Neuronal stem cell (in vitro differentiated cells): Measurements from ENCODE around the gene SMIM35.
"Not testable (repeated sequence)": the region's sequence is repeated elsewhere in the genome, so short reads cannot be mapped to it uniquely, and the experiment has no call there.

ENCODE experiments used
- DNase-seq: peaks from one replicate; pipeline ENCODE4 v3.0.0-alpha.2; 2013; ENCODE audit warnings: low spot score
- H2AFZ ChIP-seq: one replicate; pipeline ENCODE4 v1.6.1; 2013; ENCODE audit warnings: mild to moderate bottlenecking, low read length, inconsistent platforms
- H2AK5ac ChIP-seq: 2 replicates; pipeline ENCODE4 v1.6.1; 2013; ENCODE audit warnings: low read depth, mild to moderate bottlenecking, inconsistent platforms, low read length, moderate library complexity, mixed read lengths
- H2BK120ac ChIP-seq: 2 replicates; pipeline ENCODE4 v1.6.1; 2013; ENCODE audit warnings: low read depth, mild to moderate bottlenecking, inconsistent platforms, low read length, moderate library complexity, mixed read lengths
- H2BK12ac ChIP-seq: one replicate; pipeline ENCODE4 v1.6.1; 2013; ENCODE audit warnings: low read length, inconsistent platforms
- H2BK15ac ChIP-seq: 2 replicates; pipeline ENCODE4 v1.6.1; 2013; ENCODE audit warnings: mild to moderate bottlenecking, low read length, inconsistent platforms, mixed read lengths
- H2BK5ac ChIP-seq: one replicate; pipeline ENCODE4 v1.6.1; 2013; ENCODE audit warnings: inconsistent platforms, mild to moderate bottlenecking, low read length, moderate library complexity
- H3K14ac ChIP-seq: one replicate; pipeline ENCODE4 v1.6.1; 2013; ENCODE audit warnings: low read length, inconsistent platforms
- H3K18ac ChIP-seq: 2 replicates; pipeline ENCODE4 v1.6.1; 2013; ENCODE audit warnings: low read length, inconsistent platforms
- H3K23ac ChIP-seq: 2 replicates; pipeline ENCODE4 v1.6.1; 2013; ENCODE audit warnings: low read depth, mild to moderate bottlenecking, mixed read lengths, low read length, inconsistent platforms; ENCODE audit not compliant: poor library complexity
- H3K27ac ChIP-seq: replicated peaks from 3 replicates; pipeline ENCODE4 v1.5.1; 2013; ENCODE audit warnings: low read length, inconsistent platforms
- H3K27me3 ChIP-seq, 3 experiments: 2 replicates each; pipeline ENCODE4 v1.6.1; 2013; ENCODE audit warnings: low read length in 3 of 3, mild to moderate bottlenecking in 2 of 3, inconsistent platforms in 1 of 3, low read depth in 1 of 3, mixed read lengths in 1 of 3, moderate library complexity in 1 of 3; ENCODE audit not compliant: control insufficient read depth in 3 of 3, insufficient read depth in 3 of 3
- H3K36me3 ChIP-seq, 2 donors: replicated peaks in 1 of 2; 2 replicates each; pipeline ENCODE4 v1.6.1; 2013; ENCODE audit warnings: low read length in 2 of 2; ENCODE audit not compliant: control insufficient read depth in 2 of 2, insufficient read depth in 2 of 2
- H3K4ac ChIP-seq: 2 replicates; pipeline ENCODE4 v1.6.1; 2013; ENCODE audit warnings: inconsistent platforms, mild to moderate bottlenecking, low read length, moderate library complexity
- H3K4me1 ChIP-seq, 2 donors: 1 replicate in 1 of 2; 2 replicates in 1 of 2; pipeline ENCODE4 v1.6.1; 2013; ENCODE audit warnings: low read length in 2 of 2, low read depth in 1 of 2; ENCODE audit not compliant: control insufficient read depth in 2 of 2, insufficient read depth in 1 of 2
- H3K4me2 ChIP-seq: one replicate; pipeline ENCODE4 v1.6.1; 2013; ENCODE audit warnings: mild to moderate bottlenecking, low read length, inconsistent platforms; ENCODE audit not compliant: insufficient read depth, poor library complexity, severe bottlenecking
- H3K4me3 ChIP-seq, 2 donors: 2 replicates each; pipeline ENCODE4 v1.5.1; 2013; ENCODE audit warnings: low read length in 2 of 2, mild to moderate bottlenecking in 2 of 2, inconsistent platforms in 1 of 2, moderate library complexity in 1 of 2
- H3K79me1 ChIP-seq: one replicate; pipeline ENCODE4 v1.6.1; 2013; ENCODE audit warnings: low read depth, mild to moderate bottlenecking, inconsistent platforms, low read length, moderate library complexity
- H3K9ac ChIP-seq: one replicate; pipeline ENCODE4 v1.6.1; 2013; ENCODE audit warnings: mild to moderate bottlenecking, low read depth, low read length, inconsistent platforms; ENCODE audit not compliant: poor library complexity
- H3K9me3 ChIP-seq, 2 donors: replicated peaks in 1 of 2; 2 replicates each; pipeline versions ENCODE3 to v1.6.1; 2013; ENCODE audit warnings: low read length in 2 of 2, mild to moderate bottlenecking in 2 of 2, inconsistent platforms in 1 of 2, low read depth in 1 of 2, mixed read lengths in 1 of 2, moderate library complexity in 1 of 2; ENCODE audit not compliant: control insufficient read depth in 2 of 2, insufficient read depth in 1 of 2
- H4K8ac ChIP-seq: one replicate; pipeline ENCODE4 v1.6.1; 2013; ENCODE audit warnings: low read depth, mild to moderate bottlenecking, inconsistent platforms, low read length, moderate library complexity
- H4K91ac ChIP-seq: one replicate; pipeline ENCODE4 v1.6.1; 2013; ENCODE audit warnings: low read length, low read depth, mild to moderate bottlenecking, inconsistent platforms; ENCODE audit not compliant: poor library complexity
- WGBS, 2 donors: extraction: QIAGEN DNeasy Blood & Tissue Kit; methylation state at CpG; one replicate each; pipeline ENCODE4 v1.1.7; 2013; ENCODE audit warnings: missing lambda C conversion rate in 2 of 2, mixed read lengths in 1 of 2; ENCODE audit not compliant: insufficient read length in 2 of 2, insufficient replicate concordance in 1 of 2; ENCODE audit errors: extremely low coverage in 2 of 2; 5-methylcytosine and 5-hydroxymethylcytosine counted together

Gene SMIM35

GRCh38 chr11:118009864-118010737 is 76.7 kb downstream of the SMIM35 start:
- no peak overlapping the region for H3K4ac ChIP-seq
- no peak overlapping the region for H3K4me3 ChIP-seq
- no peak for DNase-seq
- no CpG with 5 or more reads among the region's 9 CpGs for WGBS, 2 donors
- H2BK15ac ChIP-seq: peak overlapping the region; percentile 32
- no peak overlapping the region for H4K8ac ChIP-seq
- peak overlapping the region; percentile 2 for H2BK12ac ChIP-seq
- no peaks in the 10 kb centered on the region for H3K4me1 ChIP-seq
- H3K27me3 ChIP-seq: peaks cover 0 to 15% (median 0%) of the 10 kb centered on the region in 3 experiments
- H3K18ac ChIP-seq: no peak overlapping the region
- no peaks in the 10 kb centered on the region for H3K9me3 ChIP-seq
- no peak overlapping the region for H3K23ac ChIP-seq
- no peaks in the 10 kb centered on the region for H3K79me1 ChIP-seq
- no peak overlapping the region for H2AK5ac ChIP-seq
- H3K36me3 ChIP-seq: no peaks in the 10 kb centered on the region
- H4K91ac ChIP-seq: no peak overlapping the region
- H3K27ac ChIP-seq: no peak overlapping the region
- no peak overlapping the region for H3K14ac ChIP-seq
- H2BK120ac ChIP-seq: no peak overlapping the region
- no peak overlapping the region for H3K9ac ChIP-seq
- no peak overlapping the region for H2AFZ ChIP-seq
- no peak overlapping the region for H3K4me2 ChIP-seq
- no peak overlapping the region for H2BK5ac ChIP-seq

GRCh38 chr11:118008271-118008911 is 78.4 kb downstream of the SMIM35 start:
- no peak for DNase-seq
- peaks cover 0 to 3% of the 10 kb centered on the region in 2 donors for H3K9me3 ChIP-seq
- H3K14ac ChIP-seq: no peak overlapping the region

GRCh38 chr11:118007563-118008270 is 79.0 kb downstream of the SMIM35 start:
- not testable (repeated sequence) for H3K27ac ChIP-seq, H3K4me2 ChIP-seq, H3K23ac ChIP-seq

More at GRCh38 chr11:118008271-118008911, 78.4 kb downstream of the SMIM35 start:
- Histone ChIP-seq H2BK120ac (no peak overlapping the region), H2AFZ (no peak overlapping the region), H2AK5ac (no peak overlapping the region), H2BK5ac (no peak overlapping the region), H3K27me3 (peaks cover 0 to 15% (median 0%) of the 10 kb centered on the region in 3 experiments), H3K4ac (no peak overlapping the region), H4K8ac (no peak overlapping the region), H3K4me3 (no peak overlapping the region), H3K4me2 (no peak overlapping the region), H4K91ac (no peak overlapping the region), H2BK15ac (no peak overlapping the region), H3K18ac (no peak overlapping the region), H3K36me3 (no peaks in the 10 kb centered on the region), H3K27ac (no peak overlapping the region), H3K9ac (no peak overlapping the region), H3K23ac (no peak overlapping the region), H3K4me1 (no peaks in the 10 kb centered on the region), H3K79me1 (no peaks in the 10 kb centered on the region), H2BK12ac (no peak overlapping the region)
- WGBS, 2 donors: no CpG with 5 or more reads among the region's 4 CpGs

More at GRCh38 chr11:118007563-118008270, 79.0 kb downstream of the SMIM35 start:
- not testable (repeated sequence) for H3K4ac ChIP-seq, H3K36me3 ChIP-seq, H3K18ac ChIP-seq, H3K9me3 ChIP-seq, H4K8ac ChIP-seq, H2BK15ac ChIP-seq, H3K14ac ChIP-seq, H2BK12ac ChIP-seq, H2AFZ ChIP-seq, H2BK120ac ChIP-seq, H3K4me3 ChIP-seq, H3K79me1 ChIP-seq, H4K91ac ChIP-seq, H2AK5ac ChIP-seq, H3K4me1 ChIP-seq, DNase-seq, H3K9ac ChIP-seq, H2BK5ac ChIP-seq
- WGBS, 2 donors: no CpG with 5 or more reads among the region's 11 CpGs
- peaks cover 0 to 15% (median 0%) of the 10 kb centered on the region in 3 experiments for H3K27me3 ChIP-seq
